H1 (cell line): ENCODE measurements around the gene MIB2. TPM values are rescaled to one million over a fixed set of nuclear protein-coding genes. Genes with fewer than 3 reads are reported as not detected.

Experiments used
- BRCA1 ChIP-seq: IDR thresholded peaks from 2 replicates; pipeline ENCODE4 v1.6.1; 2012; ENCODE audit warnings: low read depth, low read length, improper control_type of control experiment
- JUN ChIP-seq: IDR thresholded peaks from 2 replicates; pipeline ENCODE4 v1.6.1; 2011; ENCODE audit warnings: low read depth, mild to moderate bottlenecking, improper control_type of control experiment, low read length
- KDM1A ChIP-seq: fragments of 200-600, 300-600 bp; sonication (generic); IDR thresholded peaks from 2 replicates; pipeline ENCODE4 v1.7.1; 2016; ENCODE audit warnings: mild to moderate bottlenecking, low read length, borderline replicate concordance
- RXRA ChIP-seq: IDR thresholded peaks from 2 replicates; pipeline ENCODE4 v1.6.1; 2011; ENCODE audit warnings: low read depth, mild to moderate bottlenecking, low read length, moderate library complexity; ENCODE audit not compliant: insufficient read depth
- SAP30 ChIP-seq: fragments of 300-600 bp; sonication (generic); IDR thresholded peaks from 2 replicates; pipeline ENCODE4 v1.7.1; 2012; ENCODE audit warnings: low read length, moderate library complexity, mild to moderate bottlenecking, inconsistent platforms; ENCODE audit not compliant: insufficient read depth, insufficient replicate concordance
- SIX5 ChIP-seq: IDR thresholded peaks from 2 replicates; pipeline ENCODE4 v1.6.1; 2011; ENCODE audit warnings: mild to moderate bottlenecking, low read depth, low read length
- polyA plus RNA-seq, 7 experiments: library from polyadenylated mRNA; depleted of rRNA in 3 of 7; stranded (reverse) in 5 of 7; unstranded in 2 of 7; fragments of >200 nt in 5 of 7; fragments of 200-250 nt in 2 of 7; gene quantifications; 1 replicate in 5 of 7; 2 replicates in 1 of 7; 4 replicates in 1 of 7; pipeline versions ENCODE4 v1.2.1 to v1.2.3, GENCODE V29; 2011 to 2013; ENCODE audit warnings: missing spikeins in 2 of 7, mixed read lengths in 2 of 7
- total RNA-seq: library from RNA; stranded (reverse); fragmentation: NEBNext Ultra II Directional; extraction: Animal tissue kit (Norgen Biotek cat#: 25700); gene quantifications from 2 replicates; pipeline ENCODE4 v1.2.1, GENCODE V29; 2021

The MIB2 gene
- total and polyA plus RNA-seq, 2 of the 8 experiments (the other 6 are each of a cell fraction or from before 2014, with no cell fraction given), result 32.5 to 60.0 TPM

DNA sequence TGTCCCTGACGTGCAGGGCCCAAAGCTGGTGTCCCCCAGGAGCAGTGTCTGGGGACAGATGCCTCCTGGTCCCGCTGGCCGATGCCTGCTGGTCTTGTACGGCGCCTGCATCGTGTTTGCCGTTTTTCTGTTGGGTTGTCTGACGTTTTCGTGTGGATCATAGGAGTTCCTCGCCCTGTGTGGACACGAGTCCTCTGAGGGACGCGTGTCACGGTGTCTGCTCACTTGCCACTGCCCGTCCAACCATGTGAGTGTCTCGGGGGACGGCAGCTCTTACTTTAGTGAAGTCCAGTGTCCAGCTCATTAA, 7.4 kb downstream of the MIB2 start (continued):
- TF ChIP-seq KDM1A (no peak), JUN (no peak), BRCA1 (no peak), RXRA (no peak), SIX5 (no peak), SAP30 (no peak)
